IMR-90 (cell line): ENCODE results near the gene ISCA1. TPM values are rescaled to one million over a fixed set of nuclear protein-coding genes. Genes with fewer than 3 reads are reported as not detected.

Experiments used
- ATAC-seq: fragments of 200-7000 bp; cut with Tn5 transposase; 2 replicates; pipeline ENCODE4 v1.9.1; 2020; ENCODE audit warnings: low read depth, mild to moderate bottlenecking, moderate library complexity
- BruUV-seq: library from RNA; stranded (reverse); fragments of 400-500 nt; replicated peaks from 2 replicates; lab custom pipeline; 2021; lab: Mats Ljungman, UMichigan
- CTCF ChIA-PET: fragments of 300-600 bp; formaldehyde crosslinking; extraction: SDS; loops from one replicate; lab custom pipeline; 2021; ENCODE audit warnings: antibody characterized with exemption; lab: Yijun Ruan, JAX
- POLR2A ChIA-PET: fragments of 300-600 bp; sonication (Branson Sonifier 250); formaldehyde crosslinking; loops from one replicate; lab custom pipeline; 2022; ENCODE audit warnings: antibody characterized with exemption; ENCODE audit not compliant: unreplicated experiment; lab: Charles Lee
- DNase-seq: peaks from one replicate; pipeline ENCODE4 v3.0.0; 2013
- H2AFZ ChIP-seq: replicated peaks from 2 replicates; pipeline ENCODE3; 2013; ENCODE audit warnings: low read length, mild to moderate bottlenecking; ENCODE audit not compliant: poor library complexity
- H2AK5ac ChIP-seq: 2 replicates; pipeline ENCODE4 v1.6.1; 2013; ENCODE audit warnings: low read depth, low read length, inconsistent platforms
- H2AK9ac ChIP-seq: replicated peaks from 2 replicates; pipeline ENCODE3; 2013; ENCODE audit warnings: mild to moderate bottlenecking, low read depth, low read length, moderate library complexity; ENCODE audit not compliant: poor library complexity
- H2BK120ac ChIP-seq: 2 replicates; pipeline ENCODE4 v1.6.1; 2013; ENCODE audit warnings: low read depth, low read length, inconsistent platforms
- H2BK15ac ChIP-seq: 3 replicates; pipeline ENCODE4 v1.6.1; 2013; ENCODE audit warnings: low read depth, low read length, inconsistent platforms
- H2BK20ac ChIP-seq: 2 replicates; pipeline ENCODE4 v1.6.1; 2013; ENCODE audit warnings: low read depth, mild to moderate bottlenecking, inconsistent platforms, low read length, moderate library complexity
- H2BK5ac ChIP-seq: 2 replicates; pipeline ENCODE4 v1.6.1; 2013; ENCODE audit warnings: mild to moderate bottlenecking, low read depth, low read length, inconsistent platforms; ENCODE audit not compliant: poor library complexity, severe bottlenecking
- H3K14ac ChIP-seq: replicated peaks from 2 replicates; pipeline ENCODE4 v1.6.1; 2013; ENCODE audit warnings: low read depth, low read length, inconsistent platforms
- H3K18ac ChIP-seq: 2 replicates; pipeline ENCODE4 v1.6.1; 2013; ENCODE audit warnings: low read depth, low read length, control low read depth
- H3K23ac ChIP-seq: 2 replicates; pipeline ENCODE4 v1.6.1; 2013; ENCODE audit warnings: low read depth, low read length, inconsistent platforms
- H3K27ac ChIP-seq: 2 replicates; pipeline ENCODE4 v1.5.1; 2013; ENCODE audit warnings: mild to moderate bottlenecking, control low read depth, low read length; ENCODE audit not compliant: insufficient read depth
- H3K27me3 ChIP-seq: 2 replicates; pipeline ENCODE4 v1.6.1; 2013; ENCODE audit warnings: low read length; ENCODE audit not compliant: control insufficient read depth, insufficient read depth
- H3K36me3 ChIP-seq: 2 replicates; pipeline ENCODE4 v1.6.1; 2013; ENCODE audit warnings: low read length, mixed read lengths; ENCODE audit not compliant: control insufficient read depth, insufficient read depth
- H3K4ac ChIP-seq: 2 replicates; pipeline ENCODE4 v1.6.1; 2013; ENCODE audit warnings: low read depth, low read length, inconsistent platforms
- H3K4me1 ChIP-seq: 2 replicates; pipeline ENCODE4 v1.6.1; 2013; ENCODE audit warnings: low read length, mixed read lengths; ENCODE audit not compliant: control insufficient read depth, insufficient read depth
- H3K4me2 ChIP-seq: 2 replicates; pipeline ENCODE4 v1.6.1; 2013; ENCODE audit warnings: low read depth, mild to moderate bottlenecking, control low read depth, low read length, moderate library complexity
- H3K4me3 ChIP-seq: 2 replicates; pipeline ENCODE4 v1.5.1; 2013; ENCODE audit warnings: low read depth, mild to moderate bottlenecking, control low read depth, low read length, moderate library complexity; ENCODE audit not compliant: insufficient read depth
- H3K56ac ChIP-seq: 2 replicates; pipeline ENCODE4 v1.6.1; 2013; ENCODE audit warnings: low read length, inconsistent platforms; ENCODE audit not compliant: insufficient read depth; ENCODE audit errors: extremely low read depth
- H3K79me1 ChIP-seq, 2 experiments: 2 replicates each; pipeline ENCODE4 v1.6.1; 2013; ENCODE audit warnings: low read length in 2 of 2, inconsistent platforms in 1 of 2, low read depth in 1 of 2
- H3K9ac ChIP-seq: 2 replicates; pipeline ENCODE4 v1.6.1; 2013; ENCODE audit warnings: low read depth, low read length, control low read depth
- H3K9me1 ChIP-seq: 2 replicates; pipeline ENCODE4 v1.6.1; 2013; ENCODE audit warnings: low read length, inconsistent platforms; ENCODE audit not compliant: insufficient read depth
- H3K9me3 ChIP-seq: 2 replicates; pipeline ENCODE4 v1.6.1; 2013; ENCODE audit warnings: low read length; ENCODE audit not compliant: control insufficient read depth, insufficient read depth
- H4K20me1 ChIP-seq: 2 replicates; pipeline ENCODE4 v1.6.1; 2013; ENCODE audit warnings: low read length, inconsistent platforms; ENCODE audit not compliant: insufficient read depth
- H4K5ac ChIP-seq: 2 replicates; pipeline ENCODE4 v1.6.1; 2013; ENCODE audit warnings: mild to moderate bottlenecking, low read depth, low read length, control low read depth
- H4K8ac ChIP-seq, 2 experiments: 2 replicates each; pipeline ENCODE4 v1.6.1; 2013; ENCODE audit warnings: low read depth in 2 of 2, low read length in 2 of 2, control low read depth in 1 of 2, inconsistent platforms in 1 of 2
- H4K91ac ChIP-seq: 2 replicates; pipeline ENCODE4 v1.6.1; 2013; ENCODE audit warnings: low read depth, low read length, inconsistent platforms; ENCODE audit not compliant: insufficient read depth
- CEBPB ChIP-seq: IDR thresholded peaks from 2 replicates; pipeline ENCODE4 v1.6.1; 2012; ENCODE audit warnings: low read depth, low read length, improper control_type of control experiment
- NFE2L2 ChIP-seq: fragments of 150-350 bp; IDR thresholded peaks from 2 replicates; pipeline ENCODE4 v1.6.1; 2016; ENCODE audit warnings: low read depth, mild to moderate bottlenecking, low read length
- SMC3 ChIP-seq: fragments of 150-350 bp; IDR thresholded peaks from 2 replicates; pipeline ENCODE4 v1.6.1; 2016; ENCODE audit warnings: low read depth, mild to moderate bottlenecking, antibody characterized with exemption, low read length, moderate library complexity
- WGBS, 2 experiments: methylation state at CpG; one replicate each; pipeline versions ENCODE4 v1.1.5 to v1.1.7; 2013; ENCODE audit warnings: missing lambda C conversion rate in 2 of 2; ENCODE audit not compliant: insufficient read length in 1 of 2; ENCODE audit errors: extremely low coverage in 2 of 2; 5-methylcytosine and 5-hydroxymethylcytosine counted together
- dilution Hi-C: fragments of 300-500 bp; cut with HindIII; formaldehyde crosslinking; loops from one replicate; pipeline ENCODE4 v1.14.3; 2018; ENCODE audit warnings: low sequenced_read_pairs; ENCODE audit not compliant: unreplicated experiment
- in situ Hi-C: fragments of 300-500 bp; cut with MboI; formaldehyde crosslinking; loops from 3 replicates; pipeline ENCODE4 v1.14.3; 2019; ENCODE audit warnings: low sequenced_read_pairs, inconsistent platforms, mixed read lengths
- intact Hi-C: fragments of 100-400 bp; cut with micrococcal nuclease; formaldehyde crosslinking; loops from 2 replicates; pipeline ENCODE4 v1.10.0; 2022
- polyA plus RNA-seq, 3 experiments: library from polyadenylated mRNA; depleted of rRNA; stranded (reverse); fragments of >200 nt; gene quantifications; 2 replicates each; pipeline ENCODE4 v1.2.3, GENCODE V29; 2012; ENCODE audit warnings: low replicate concordance in 1 of 3
- total RNA-seq: library from RNA; depleted of rRNA; stranded (reverse); fragments of >200 nt; gene quantifications from 2 replicates; pipeline ENCODE4 v1.2.3, GENCODE V29; 2012
- TF ChIP-seq, protein P1 (sequence below): fragments of 150-350 bp; IDR thresholded peaks from 2 replicates; pipeline ENCODE4 v1.6.1; 2017; ENCODE audit warnings: mild to moderate bottlenecking, antibody characterized with exemption, low read length, low read depth
- TF ChIP-seq, protein P2 (sequence below): fragments of 150-350 bp; IDR thresholded peaks from 2 replicates; pipeline ENCODE4 v1.6.1; 2016; ENCODE audit warnings: low read depth, mild to moderate bottlenecking, low read length, moderate library complexity, borderline replicate concordance

Gene ISCA1
- total and polyA plus RNA-seq, 2 of the 4 experiments (the other 2 are of a cell fraction), result 14.7 to 15.1 TPM

DNA sequence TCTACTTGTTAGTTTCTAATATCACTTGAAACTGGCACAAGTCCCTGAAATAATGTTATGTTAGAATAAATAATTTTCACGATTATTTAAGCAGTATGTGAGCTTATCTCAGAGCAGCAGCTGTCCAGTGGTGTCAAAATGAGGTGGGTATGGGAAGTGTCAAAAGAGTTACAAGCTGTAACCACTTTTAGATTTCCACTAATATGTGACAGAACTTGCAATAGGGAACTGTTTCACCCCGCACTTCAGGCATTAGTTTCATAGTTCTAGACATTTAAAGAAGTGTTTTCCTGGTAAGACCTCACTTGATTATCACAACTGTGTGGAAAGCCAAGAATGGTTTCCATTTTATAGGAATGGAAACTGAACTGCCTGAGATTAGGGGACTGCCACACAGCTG lies 2.9 kb upstream of the ISCA1 start:
- CTCF ChIA-PET, result no interaction called here
- peaks cover 7 to 17% of the 10 kb centered on the region in 2 experiments for H3K79me1 ChIP-seq
- POLR2A ChIA-PET, result no interaction called here

More for the DNA sequence above, 2.9 kb upstream of the ISCA1 start:
- Histone ChIP-seq H3K23ac (no peak overlapping the region), H2AK9ac (no peak overlapping the region), H3K27me3 (no peaks in the 10 kb centered on the region), H4K91ac (no peak overlapping the region), H3K18ac (no peak overlapping the region), H3K4me3 (no peak overlapping the region), H3K56ac (no peak overlapping the region), H2AFZ (no peak overlapping the region), H2BK5ac (no peak overlapping the region), H3K4ac (no peak overlapping the region), H3K9me1 (peaks cover 3% of the 10 kb centered on the region; the same call in 1 of the 2 replicates), H3K27ac (no peak overlapping the region), H3K14ac (no peak overlapping the region), H3K9me3 (no peaks in the 10 kb centered on the region), H2BK120ac (no peak overlapping the region), H3K4me2 (no peak overlapping the region), H4K20me1 (peaks cover 11% of the 10 kb centered on the region; the same call in 1 of the 2 replicates), H3K36me3 (peaks cover 5% of the 10 kb centered on the region), H3K9ac (no peak overlapping the region), H2BK20ac (no peak overlapping the region), H2BK15ac (no peak overlapping the region), H2AK5ac (no peak overlapping the region), H4K5ac (no peak overlapping the region), H3K4me1 (peaks cover 4% of the 10 kb centered on the region), H4K8ac (no peak overlapping the region)
- in situ Hi-C loops, result no loop called here
- no TSS peak for BruUV-seq
- DNase-seq, result no peak
- no peak for ATAC-seq
- TF ChIP-seq, protein P1, sequence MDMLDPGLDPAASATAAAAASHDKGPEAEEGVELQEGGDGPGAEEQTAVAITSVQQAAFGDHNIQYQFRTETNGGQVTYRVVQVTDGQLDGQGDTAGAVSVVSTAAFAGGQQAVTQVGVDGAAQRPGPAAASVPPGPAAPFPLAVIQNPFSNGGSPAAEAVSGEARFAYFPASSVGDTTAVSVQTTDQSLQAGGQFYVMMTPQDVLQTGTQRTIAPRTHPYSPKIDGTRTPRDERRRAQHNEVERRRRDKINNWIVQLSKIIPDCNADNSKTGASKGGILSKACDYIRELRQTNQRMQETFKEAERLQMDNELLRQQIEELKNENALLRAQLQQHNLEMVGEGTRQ, result no peak
- TF ChIP-seq CEBPB (no peak), NFE2L2 (no peak), SMC3 (no peak)
- TF ChIP-seq, protein P2, sequence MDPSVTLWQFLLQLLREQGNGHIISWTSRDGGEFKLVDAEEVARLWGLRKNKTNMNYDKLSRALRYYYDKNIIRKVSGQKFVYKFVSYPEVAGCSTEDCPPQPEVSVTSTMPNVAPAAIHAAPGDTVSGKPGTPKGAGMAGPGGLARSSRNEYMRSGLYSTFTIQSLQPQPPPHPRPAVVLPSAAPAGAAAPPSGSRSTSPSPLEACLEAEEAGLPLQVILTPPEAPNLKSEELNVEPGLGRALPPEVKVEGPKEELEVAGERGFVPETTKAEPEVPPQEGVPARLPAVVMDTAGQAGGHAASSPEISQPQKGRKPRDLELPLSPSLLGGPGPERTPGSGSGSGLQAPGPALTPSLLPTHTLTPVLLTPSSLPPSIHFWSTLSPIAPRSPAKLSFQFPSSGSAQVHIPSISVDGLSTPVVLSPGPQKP, result no peak
- intact Hi-C loops, result loop anchor here (5.0 kb wide), 1 partner anchor 37 kb away; no protein-coding TSS in a partner anchor
- no CpG with 5 or more reads among the region's 2 CpGs for WGBS, 2 experiments
- dilution Hi-C loops, result no loop called here
